Tibial nerve (tissue), 4 donors: ENCODE measurements around the gene PHACTR1. TPM values are rescaled to one million over a fixed set of nuclear protein-coding genes. Genes with fewer than 3 reads are reported as not detected.

Experiments used
- DNase-seq, 2 donors: peaks; one replicate each; pipeline ENCODE4 v3.0.0-alpha.2; 2019; ENCODE audit warnings: low spot score in 2 of 2
- H3K27ac ChIP-seq, 4 donors: fragments of 200-600 bp; sonication (generic) in 3 of 4; one replicate each; pipeline ENCODE4 v1.5.1; 2017 to 2019; ENCODE audit warnings: mild to moderate bottlenecking in 1 of 4
- H3K27me3 ChIP-seq, 2 donors: fragments of 200-600 bp; sonication (generic) in 1 of 2; one replicate each; pipeline versions ENCODE4 v1.5.1 to v1.6.0; 2017 to 2019
- H3K36me3 ChIP-seq, 3 donors: fragments of 200-600 bp; sonication (generic); one replicate each; pipeline ENCODE4 v1.5.1; 2018 to 2019
- H3K4me1 ChIP-seq, 4 donors: fragments of 200-600 bp; sonication (generic) in 3 of 4; one replicate each; pipeline ENCODE4 v1.5.1; 2017 to 2019
- H3K4me3 ChIP-seq, 4 donors: fragments of 200-600 bp; sonication (generic) in 3 of 4; one replicate each; pipeline ENCODE4 v1.5.1; 2017 to 2019; ENCODE audit warnings: mild to moderate bottlenecking in 1 of 4, moderate library complexity in 1 of 4
- H3K9me3 ChIP-seq, 4 donors: fragments of 200-600 bp; sonication (generic) in 3 of 4; one replicate each; pipeline ENCODE4 v1.5.1; 2017 to 2019
- EP300 ChIP-seq, 2 donors: sonication (generic); formaldehyde crosslinking; IDR thresholded peaks; one replicate each; pipeline ENCODE4 v1.6.1; 2017; ENCODE audit warnings: antibody characterized with exemption in 2 of 2, mild to moderate bottlenecking in 1 of 2
- POLR2A ChIP-seq, 2 donors: fragments of 450-650 bp; IDR thresholded peaks; one replicate each; pipeline ENCODE4 v1.6.1; 2017; ENCODE audit warnings: antibody characterized with exemption in 2 of 2, mild to moderate bottlenecking in 2 of 2, moderate library complexity in 2 of 2
- WGBS, 2 donors: methylation state at CpG; one replicate each; pipeline ENCODE4 v1.1.5; 2018; 5-methylcytosine and 5-hydroxymethylcytosine counted together
- total RNA-seq, 4 donors: library from RNA; depleted of rRNA; stranded (reverse); fragments of >200 nt; gene quantifications; one replicate each; pipeline ENCODE4 v1.1.0, GENCODE V29; 2016
- TF ChIP-seq, protein P1 (sequence below), 5 experiments: fragments of 200-600 bp in 3 of 5; fragments of 450-650 bp in 2 of 5; sonication (generic) in 3 of 5; IDR thresholded peaks; one replicate each; pipeline ENCODE4 v1.5.1; 2016 to 2019; ENCODE audit warnings: antibody characterized with exemption in 5 of 5, mild to moderate bottlenecking in 3 of 5, moderate library complexity in 2 of 5

The PHACTR1 gene
- total RNA-seq, 4 donors from 2014 or later: 1.5 to 2.7 (median 1.6) TPM

DNA sequence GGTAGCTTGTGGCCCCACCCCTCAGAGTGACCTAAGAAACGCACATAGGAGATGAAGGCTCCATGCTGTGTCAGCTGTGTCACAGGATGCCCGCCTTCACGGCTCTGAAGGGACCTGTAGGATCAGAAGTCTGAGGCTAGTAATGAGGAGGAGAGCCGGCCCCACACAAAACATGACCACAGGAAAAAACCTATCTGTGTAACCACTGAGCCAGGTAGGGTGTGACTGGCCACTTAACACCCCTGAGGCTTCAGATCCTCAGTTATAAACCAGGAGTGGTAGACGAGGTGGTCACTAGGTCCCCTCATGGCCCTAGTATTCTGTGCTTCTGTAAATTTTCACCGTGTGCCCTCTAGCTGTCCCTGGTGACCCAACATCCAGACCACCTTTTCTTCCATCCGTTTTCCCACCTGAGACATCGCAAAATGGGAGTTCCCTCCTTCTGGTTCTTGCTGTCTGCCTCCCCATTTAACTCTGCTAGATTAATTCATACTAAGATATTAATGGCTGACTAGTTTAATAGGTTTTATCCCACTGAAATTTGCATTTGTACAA, 558.9 kb downstream of the PHACTR1 start:
- no peak for DNase-seq
- Histone ChIP-seq H3K4me3 (no peak overlapping the region), H3K4me1 (peaks cover 0 to 22% (median 7%) of the 10 kb centered on the region in 4 donors), H3K27ac (no peak overlapping the region), H3K27me3 (no peaks in the 10 kb centered on the region), H3K36me3 (peaks cover 0 to 10% (median 0%) of the 10 kb centered on the region in 3 donors), H3K9me3 (no peaks in the 10 kb centered on the region)
- TF ChIP-seq EP300 (IDR thresholded peaks at IDR 0.05) (no peak), POLR2A (IDR thresholded peaks at IDR 0.05) (no peak)
- TF ChIP-seq, protein P1, sequence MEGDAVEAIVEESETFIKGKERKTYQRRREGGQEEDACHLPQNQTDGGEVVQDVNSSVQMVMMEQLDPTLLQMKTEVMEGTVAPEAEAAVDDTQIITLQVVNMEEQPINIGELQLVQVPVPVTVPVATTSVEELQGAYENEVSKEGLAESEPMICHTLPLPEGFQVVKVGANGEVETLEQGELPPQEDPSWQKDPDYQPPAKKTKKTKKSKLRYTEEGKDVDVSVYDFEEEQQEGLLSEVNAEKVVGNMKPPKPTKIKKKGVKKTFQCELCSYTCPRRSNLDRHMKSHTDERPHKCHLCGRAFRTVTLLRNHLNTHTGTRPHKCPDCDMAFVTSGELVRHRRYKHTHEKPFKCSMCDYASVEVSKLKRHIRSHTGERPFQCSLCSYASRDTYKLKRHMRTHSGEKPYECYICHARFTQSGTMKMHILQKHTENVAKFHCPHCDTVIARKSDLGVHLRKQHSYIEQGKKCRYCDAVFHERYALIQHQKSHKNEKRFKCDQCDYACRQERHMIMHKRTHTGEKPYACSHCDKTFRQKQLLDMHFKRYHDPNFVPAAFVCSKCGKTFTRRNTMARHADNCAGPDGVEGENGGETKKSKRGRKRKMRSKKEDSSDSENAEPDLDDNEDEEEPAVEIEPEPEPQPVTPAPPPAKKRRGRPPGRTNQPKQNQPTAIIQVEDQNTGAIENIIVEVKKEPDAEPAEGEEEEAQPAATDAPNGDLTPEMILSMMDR (IDR thresholded peaks at IDR 0.05): no peak
- 84% methylated on average over 8 of the region's 8 CpGs for WGBS, 2 donors

DNA sequence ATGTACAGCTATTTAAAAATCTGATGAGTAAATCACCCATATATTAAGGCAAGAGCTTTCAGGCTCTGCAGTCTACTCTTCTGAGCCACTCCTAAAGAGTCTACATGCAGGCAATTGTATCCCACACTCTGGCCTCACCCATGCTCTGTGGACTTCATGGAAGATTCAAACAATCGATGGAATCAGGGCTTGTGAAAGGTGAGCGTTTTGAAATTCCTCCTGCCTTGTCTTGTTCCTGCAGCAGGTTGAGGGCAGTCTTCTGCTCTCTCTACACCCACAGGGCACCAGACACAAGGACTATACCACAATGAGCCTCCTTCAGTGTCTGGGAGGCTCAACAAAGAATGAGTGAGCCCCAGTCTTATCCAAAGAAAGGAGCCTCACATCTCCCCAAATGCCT, 560.7 kb downstream of the PHACTR1 start:
- H3K4me3 ChIP-seq: no peak overlapping the region
- H3K27me3 ChIP-seq: no peaks in the 10 kb centered on the region
- H3K9me3 ChIP-seq: no peaks in the 10 kb centered on the region
- 87 to 89% methylated on average over 2 of the region's 2 CpGs for WGBS, 2 donors
- no peak for DNase-seq
- H3K36me3 ChIP-seq: peaks cover 0 to 15% (median 0%) of the 10 kb centered on the region in 3 donors
- TF ChIP-seq EP300 (IDR thresholded peaks at IDR 0.05): no peak
- TF ChIP-seq, protein P1 (IDR thresholded peaks at IDR 0.05): no peak
- TF ChIP-seq POLR2A (IDR thresholded peaks at IDR 0.05): no peak
- H3K4me1 ChIP-seq: peaks cover 0 to 19% (median 7%) of the 10 kb centered on the region in 4 donors
- no peak overlapping the region for H3K27ac ChIP-seq

DNA sequence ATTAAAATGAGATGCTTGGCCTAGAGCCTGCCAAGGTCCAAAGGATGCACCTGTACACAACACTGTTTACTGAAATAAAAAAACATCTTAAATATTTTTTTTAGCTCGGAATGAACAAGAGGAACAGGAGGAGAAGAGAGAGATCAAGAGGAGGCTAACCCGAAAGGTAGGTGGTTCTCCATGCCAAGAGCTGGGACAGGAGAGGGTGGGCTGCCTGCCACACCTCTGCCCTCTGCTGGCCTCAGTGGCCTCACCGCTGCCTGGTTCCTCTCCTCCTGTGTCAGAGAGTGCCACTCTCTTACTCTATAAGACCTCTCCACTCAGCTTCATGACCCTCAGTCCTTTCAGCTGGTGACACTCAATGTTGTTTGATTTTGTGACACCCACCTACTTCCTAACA, 561.6 kb downstream of the PHACTR1 start:
- Histone ChIP-seq H3K4me3 (no peak overlapping the region), H3K27ac (no peak overlapping the region), H3K4me1 (peaks cover 0 to 10% (median 3%) of the 10 kb centered on the region in 4 donors), H3K9me3 (no peaks in the 10 kb centered on the region), H3K27me3 (no peaks in the 10 kb centered on the region), H3K36me3 (peaks cover 0 to 15% (median 0%) of the 10 kb centered on the region in 3 donors)
- no peak for TF ChIP-seq EP300 (IDR thresholded peaks at IDR 0.05)
- TF ChIP-seq, protein P1 (IDR thresholded peaks at IDR 0.05): peak in 1 of 5 experiments; percentile 10
- DNase-seq: no peak
- 77 to 86% methylated on average over 3 of the region's 3 CpGs for WGBS, 2 donors

DNA sequence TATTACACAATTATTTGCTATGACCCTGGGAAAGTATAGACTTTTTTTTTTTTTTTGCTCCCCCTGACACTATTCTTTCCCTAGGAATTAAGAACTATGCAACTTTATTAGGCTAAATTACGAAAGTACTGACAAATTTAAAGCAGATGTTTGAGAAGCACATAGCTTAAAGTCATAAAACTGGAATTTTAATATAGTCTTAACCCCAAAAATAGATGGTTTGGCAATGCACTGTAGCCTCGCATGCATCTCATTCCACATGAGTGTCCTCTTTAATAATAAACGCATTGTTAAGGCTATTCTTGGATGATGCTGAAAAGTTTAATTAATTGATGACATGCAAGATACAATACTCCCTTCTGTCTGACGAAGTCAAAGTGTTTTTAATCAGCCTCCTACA, 562.4 kb downstream of the PHACTR1 start:
- Histone ChIP-seq H3K4me3 (no peak overlapping the region), H3K4me1 (peaks cover 0 to 4% (median 2%) of the 10 kb centered on the region in 4 donors), H3K36me3 (peaks cover 0 to 22% (median 0%) of the 10 kb centered on the region in 3 donors), H3K27me3 (no peaks in the 10 kb centered on the region), H3K9me3 (no peaks in the 10 kb centered on the region), H3K27ac (no peak overlapping the region)
- 30 to 35% methylated on average over 4 of the region's 4 CpGs for WGBS, 2 donors
- DNase-seq: no peak
- no peak for TF ChIP-seq EP300 (IDR thresholded peaks at IDR 0.05)
- TF ChIP-seq, protein P1 (IDR thresholded peaks at IDR 0.05): no peak
- no peak for TF ChIP-seq POLR2A (IDR thresholded peaks at IDR 0.05)

DNA sequence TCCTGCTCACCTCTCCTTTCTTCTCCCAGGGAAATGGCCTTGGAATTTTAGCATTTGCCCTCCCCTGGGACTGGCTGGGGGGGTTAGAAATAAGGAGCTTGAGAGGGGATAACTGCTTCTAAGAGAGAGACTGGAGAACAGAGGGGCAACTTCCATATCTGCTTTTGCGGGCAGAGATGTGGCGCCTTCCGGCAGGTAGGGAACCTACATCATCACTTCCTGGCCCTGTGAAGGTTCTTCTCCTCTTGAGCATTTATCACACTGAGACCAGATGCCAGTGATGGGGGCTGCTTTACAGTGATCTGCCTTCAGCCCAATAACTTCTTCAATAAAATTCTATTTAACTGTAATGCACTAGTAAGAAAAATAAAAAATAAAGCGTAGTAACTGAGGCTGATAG, 563.7 kb downstream of the PHACTR1 start:
- no peaks in the 10 kb centered on the region for H3K9me3 ChIP-seq
- 71 to 82% methylated on average over 4 of the region's 4 CpGs for WGBS, 2 donors
- H3K27me3 ChIP-seq: no peaks in the 10 kb centered on the region
- TF ChIP-seq, protein P1 (IDR thresholded peaks at IDR 0.05): no peak
- TF ChIP-seq POLR2A (IDR thresholded peaks at IDR 0.05): no peak
- no peak for DNase-seq
- H3K4me3 ChIP-seq: no peak overlapping the region
- peaks cover 0 to 27% (median 0%) of the 10 kb centered on the region in 3 donors for H3K36me3 ChIP-seq
- peaks cover 0 to 4% (median 0%) of the 10 kb centered on the region in 4 donors for H3K4me1 ChIP-seq
- no peak overlapping the region for H3K27ac ChIP-seq
